GM19395 (cell line): ENCODE data around the gene FYN.

ENCODE experiments used
- ATAC-seq: cut with Tn5 transposase; IDR thresholded peaks from one replicate; pipeline ENCODE4 v1.9.1; 2021; ENCODE audit warnings: mild to moderate bottlenecking, moderate library complexity; ENCODE audit not compliant: unreplicated experiment

FYN gene

DNA sequence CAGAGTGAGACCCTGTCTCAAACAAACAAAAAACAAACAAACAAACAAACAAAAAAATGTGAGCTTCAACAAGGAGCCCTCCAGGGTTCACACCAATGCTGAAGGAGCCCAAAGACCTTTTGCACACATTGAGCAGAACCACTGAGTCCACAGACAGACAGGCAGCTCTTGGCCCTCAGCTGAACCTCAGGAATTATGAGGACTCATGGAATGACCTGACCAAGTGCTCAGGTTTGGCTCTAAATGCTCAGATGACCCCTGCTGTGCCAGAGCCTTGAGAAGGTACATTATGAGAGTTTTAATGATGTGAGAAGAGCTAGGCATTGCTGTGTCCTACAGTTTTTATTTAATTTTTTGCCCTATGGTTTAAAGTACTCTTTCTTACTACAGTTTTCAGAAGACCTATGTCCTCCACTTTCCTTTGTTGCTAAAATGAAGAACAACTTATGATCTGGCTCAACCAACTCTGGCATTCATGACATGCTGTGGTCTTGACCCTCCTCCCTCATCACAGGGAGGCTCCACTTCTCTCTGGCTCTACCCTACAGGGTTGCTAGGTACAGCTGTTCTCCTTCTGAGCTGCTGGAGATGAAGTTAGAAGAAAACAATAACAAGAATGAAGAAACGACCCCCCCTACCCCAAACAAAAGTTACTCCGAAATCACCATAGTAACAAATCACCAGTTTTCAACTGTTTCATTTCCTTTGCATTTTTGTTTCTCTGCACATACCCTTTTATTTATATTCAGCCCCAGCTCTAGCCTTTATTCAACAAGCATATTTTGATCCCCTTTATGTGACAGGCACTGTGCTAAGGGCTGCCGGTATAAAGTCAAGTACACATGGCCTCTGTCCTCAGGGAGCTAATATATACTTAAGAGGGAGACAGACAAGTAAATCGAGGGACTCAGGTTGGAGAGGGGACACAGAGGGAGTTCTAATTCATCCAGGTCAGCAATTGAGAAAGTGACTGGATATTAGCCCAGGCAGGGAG, 138.9 kb downstream of the FYN start:
- no peak for ATAC-seq

DNA sequence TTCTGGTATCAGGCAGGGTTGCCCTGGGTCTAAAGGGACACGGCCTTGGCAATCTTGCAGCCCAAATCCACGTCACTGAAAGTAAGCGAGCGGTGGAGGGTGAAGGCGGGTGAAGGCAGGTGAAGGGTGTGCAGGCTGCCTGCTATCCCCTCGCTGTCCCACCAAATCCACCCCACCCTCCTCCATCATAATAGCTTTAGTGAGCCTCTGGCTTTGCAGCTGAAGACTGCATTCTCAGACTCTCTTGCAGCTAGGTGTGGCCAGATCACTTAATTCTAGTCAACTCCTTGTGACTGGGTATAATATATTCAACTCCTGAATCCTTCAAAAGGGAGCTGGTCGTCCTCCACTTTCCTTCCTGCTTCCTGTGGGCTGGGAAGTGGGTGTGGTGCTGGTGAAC, 140.9 kb downstream of the FYN start:
- no peak for ATAC-seq

DNA sequence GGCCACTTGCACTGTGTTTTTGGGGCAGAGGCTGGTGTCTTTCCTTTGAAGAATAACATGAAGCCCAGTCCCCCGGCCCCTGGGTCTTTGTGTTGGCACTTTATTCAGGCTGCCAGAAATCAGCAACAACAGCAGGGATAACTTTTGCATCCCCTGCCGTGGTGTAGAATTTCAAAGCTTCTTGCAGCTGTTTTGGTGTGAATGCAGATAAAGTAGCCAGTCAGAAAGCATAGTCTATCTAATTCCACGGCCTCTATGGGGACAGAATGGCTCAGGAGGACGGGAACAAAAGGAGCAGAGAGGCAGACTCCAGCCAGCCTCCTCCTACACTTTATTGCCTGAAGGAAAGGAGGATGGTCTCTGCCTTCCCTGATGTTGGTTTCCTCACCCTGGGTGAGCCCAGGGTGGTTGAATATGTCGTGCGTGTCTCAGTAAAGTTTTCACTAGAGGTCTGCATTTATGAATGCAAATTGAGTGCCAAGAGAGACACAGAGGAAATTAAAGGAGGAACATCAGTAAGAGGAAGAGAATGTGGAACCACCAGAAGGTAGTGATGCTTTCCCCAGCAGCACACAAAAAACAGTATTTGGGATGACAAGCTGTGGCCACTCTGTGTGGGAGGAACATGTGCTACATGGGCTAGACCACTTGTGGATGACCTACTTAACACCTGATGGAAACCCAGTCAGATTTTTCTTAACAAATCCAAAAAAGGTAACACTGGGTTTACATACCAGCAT, 141.6 kb downstream of the FYN start:
- ATAC-seq: no peak

DNA sequence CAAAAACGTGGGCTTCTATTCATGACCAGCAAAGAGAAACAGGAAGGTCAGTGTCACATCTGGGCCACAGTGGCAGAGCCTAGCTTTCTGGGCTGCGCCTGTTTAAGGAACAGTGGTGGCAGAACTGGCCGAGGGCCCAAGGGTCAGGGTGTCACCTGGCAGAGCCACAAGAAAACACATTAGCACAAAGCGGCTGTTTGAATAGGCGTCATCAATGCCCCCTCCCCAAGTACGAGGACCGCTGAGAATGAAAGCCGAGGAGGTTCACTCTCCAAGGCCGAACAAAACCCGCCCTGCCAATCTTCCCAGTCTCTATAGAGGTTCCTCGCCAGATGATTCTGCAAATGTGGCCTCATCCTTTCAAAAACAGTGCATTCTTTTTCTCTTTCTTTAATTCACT, 142.4 kb downstream of the FYN start:
- ATAC-seq: no peak

DNA sequence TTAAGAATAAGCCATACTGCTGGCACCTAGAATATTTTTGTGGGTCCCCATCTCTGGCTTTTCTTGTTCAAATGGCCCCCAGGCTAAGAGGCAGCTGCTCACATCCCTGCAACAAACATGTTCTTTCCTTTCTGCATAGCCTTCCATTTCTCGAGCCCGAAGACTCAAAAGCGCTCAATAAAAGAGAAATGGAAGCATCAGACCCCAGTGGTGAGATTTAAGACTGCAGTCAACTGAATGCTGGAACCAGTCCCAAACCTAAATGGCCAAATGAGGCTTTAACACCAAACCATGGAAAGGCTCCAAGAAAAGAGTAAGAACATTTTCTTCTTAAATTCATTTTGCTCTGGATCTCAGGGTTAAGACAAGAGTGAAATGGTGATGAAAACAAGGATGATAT, 145.4 kb downstream of the FYN start:
- no peak for ATAC-seq

DNA sequence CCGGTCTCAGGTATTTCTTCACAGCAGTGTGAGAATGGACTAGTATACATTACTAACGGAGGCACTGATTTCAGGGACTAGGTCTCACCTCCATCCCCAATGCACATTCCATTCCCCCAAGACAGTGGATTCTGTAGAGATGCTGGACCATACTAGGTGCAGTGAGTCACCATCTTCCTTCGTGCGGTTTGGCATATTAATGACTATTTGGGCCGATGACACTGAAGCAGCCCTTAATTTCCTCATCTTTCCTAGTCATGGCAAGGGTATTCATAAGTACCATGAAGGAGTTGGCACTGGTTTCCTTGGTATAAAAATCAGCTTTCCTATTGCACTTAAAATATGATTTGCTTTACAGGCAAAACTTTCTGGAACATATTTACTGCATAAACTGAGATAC, 146.2 kb downstream of the FYN start:
- ATAC-seq: no peak

DNA sequence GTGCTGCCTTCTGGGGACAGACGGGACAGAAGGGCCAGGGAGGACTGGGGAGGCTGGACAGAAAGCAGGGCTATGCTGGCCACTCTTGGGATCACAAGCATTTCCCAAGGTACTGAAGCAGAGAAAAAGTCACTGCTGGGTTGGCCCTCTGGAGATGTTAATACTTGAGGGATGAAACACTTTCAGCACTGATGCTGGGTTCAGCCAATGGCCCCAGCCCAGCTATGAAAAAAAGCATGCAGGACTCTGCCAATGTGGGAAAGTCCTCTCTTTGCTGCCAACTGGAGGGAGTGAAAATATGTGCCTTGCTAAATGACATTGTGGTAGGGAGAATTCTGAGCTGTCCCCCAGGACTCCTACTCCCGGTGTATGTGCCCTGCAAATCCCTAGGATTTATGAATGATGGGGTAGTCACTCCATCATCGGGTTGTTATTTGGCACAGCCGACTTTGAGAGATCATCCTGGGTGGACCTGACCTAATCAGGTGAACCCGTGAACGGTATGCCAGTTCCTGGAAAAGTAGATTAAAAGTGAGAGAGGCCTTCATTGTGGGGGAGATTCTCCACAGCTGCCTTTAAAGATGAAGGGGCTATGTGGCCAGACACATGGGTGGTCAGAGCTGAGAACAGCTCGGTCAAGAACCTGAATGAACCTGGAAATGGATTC, 147.7 kb downstream of the FYN start:
- ATAC-seq: no peak

DNA sequence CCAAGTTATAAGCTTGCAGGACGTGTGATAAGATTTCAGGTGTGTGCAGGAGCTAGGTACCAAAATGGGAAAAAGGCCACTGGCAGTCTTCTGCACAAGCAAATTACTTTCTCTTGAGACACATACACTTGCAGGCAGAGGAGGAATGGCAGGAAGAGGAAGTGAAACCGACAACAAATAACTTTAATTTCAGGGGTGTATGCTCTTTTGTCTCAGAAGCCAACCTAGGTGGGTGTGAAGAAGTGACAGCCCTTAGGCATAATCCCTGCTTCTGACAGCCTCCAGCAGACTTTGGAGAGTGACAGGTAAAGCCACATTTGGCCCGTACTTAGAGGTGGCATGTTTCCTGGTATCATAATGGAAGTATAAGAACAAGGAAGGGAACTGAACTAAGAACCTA, 148.7 kb downstream of the FYN start:
- ATAC-seq: peak; percentile 100

DNA sequence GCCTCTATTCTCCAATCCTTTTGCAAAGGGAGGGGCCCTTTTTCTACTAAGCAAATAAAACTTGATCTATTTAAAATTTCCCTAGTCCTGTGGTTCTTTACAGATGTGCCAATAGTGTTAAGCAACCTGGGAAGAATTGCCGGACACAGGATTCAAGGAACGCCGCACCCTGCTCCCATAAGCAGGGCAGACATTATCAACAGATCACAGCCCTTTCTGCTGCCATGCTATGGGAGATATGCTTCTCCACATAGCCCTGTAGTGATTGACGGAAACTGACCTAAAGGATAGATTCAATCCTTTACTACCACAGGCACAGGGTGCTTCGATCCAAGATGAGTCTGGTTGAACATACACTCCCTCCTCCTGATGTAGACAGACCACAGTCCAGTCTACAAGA, 149.2 kb downstream of the FYN start:
- ATAC-seq: peak; percentile 35

DNA sequence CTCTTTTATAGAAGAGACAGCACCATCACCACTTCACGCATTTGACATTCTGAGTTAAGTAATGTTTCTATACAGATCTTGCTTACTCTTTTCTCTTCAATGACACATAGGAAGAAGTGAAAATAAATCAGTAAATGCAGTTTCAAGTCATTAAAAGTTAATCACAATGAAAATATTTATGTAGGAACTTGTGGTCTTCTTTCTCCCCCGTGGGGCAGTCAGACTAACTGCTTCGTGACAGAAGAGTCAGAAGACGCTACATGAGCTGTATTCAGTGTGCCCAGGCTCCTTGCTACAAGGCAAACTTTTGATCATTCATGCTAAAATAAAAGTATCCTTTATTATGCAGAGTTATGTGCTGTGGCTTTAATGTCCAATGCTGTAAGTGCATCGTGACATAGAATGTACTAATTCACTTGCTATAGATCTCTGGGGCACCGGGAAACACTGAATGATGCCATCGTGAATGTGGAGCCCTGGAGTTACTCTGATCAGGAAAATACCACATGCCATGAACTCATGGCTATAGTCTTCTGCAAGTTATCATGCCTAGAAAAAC, 149.8 kb downstream of the FYN start:
- no peak for ATAC-seq

DNA sequence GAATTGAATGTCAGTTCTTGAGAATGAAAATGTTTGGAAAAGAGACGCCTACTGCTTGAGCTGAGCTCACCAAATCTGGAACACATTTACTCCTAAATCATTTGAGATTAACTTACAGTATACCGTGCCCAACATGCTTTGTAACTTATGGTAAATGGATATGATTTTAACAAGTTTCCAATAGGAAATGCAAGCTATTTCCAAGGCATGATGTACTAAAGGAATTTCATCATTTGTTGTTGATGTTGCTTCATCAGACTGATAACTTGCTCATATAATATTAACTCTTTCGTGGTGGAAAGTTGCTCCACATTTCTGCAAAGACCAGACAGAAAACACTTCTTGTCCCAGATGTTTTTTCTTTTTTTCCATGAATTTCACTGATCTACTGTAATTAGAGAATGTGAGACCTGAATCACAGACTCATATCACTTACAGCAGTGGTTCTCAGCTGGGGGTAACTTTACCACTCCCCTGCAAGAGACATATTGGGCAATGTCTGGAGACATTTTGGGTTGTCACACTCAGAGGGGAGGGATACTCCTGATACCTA, 151.0 kb downstream of the FYN start:
- no peak for ATAC-seq

DNA sequence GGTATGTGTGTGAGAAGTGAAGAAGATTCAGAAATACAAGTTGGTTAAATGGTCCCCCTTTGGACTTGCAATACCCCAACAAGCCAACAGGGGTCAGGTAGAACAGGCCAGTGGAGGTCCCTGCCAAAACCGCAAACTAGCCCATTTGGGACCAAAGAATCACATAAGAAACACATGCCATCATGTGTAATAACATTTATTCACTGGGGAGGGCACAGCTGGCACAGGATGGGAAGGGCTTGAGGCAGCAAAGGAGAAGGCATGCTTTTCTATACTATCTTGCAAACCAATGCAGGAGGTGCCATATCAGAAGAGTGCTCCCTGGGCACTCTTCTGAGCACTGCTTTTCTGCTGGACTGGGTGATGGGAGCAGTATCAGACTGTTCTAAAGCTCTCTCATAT, 151.5 kb downstream of the FYN start:
- ATAC-seq: no peak

DNA sequence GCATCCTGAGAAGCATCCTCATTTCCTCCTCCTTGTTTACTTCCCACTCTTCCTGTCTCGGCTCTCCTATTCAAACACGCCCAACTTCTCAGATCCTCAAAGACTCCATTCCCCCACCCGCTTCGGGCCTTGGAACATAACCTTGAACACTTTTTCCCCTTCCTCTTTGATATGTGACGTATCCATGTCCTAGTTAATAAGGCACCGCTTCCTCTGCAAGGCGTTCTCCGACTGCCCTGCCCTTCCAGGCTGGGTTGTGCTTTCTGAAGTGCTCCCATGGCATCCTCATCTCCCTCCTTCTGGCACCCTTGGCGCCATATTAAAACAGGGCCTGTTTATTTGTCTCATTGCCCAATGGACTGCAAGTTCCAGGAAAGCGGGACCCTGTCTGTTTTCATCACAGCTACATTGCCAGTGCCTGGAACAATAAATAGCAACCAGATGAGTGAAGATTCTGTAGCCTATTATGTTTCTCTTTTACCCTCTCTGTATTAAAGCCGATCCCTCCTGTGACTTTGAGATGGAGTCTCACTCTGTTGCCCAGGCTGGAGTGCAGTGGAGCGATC, 152.2 kb downstream of the FYN start:
- ATAC-seq: no peak

DNA sequence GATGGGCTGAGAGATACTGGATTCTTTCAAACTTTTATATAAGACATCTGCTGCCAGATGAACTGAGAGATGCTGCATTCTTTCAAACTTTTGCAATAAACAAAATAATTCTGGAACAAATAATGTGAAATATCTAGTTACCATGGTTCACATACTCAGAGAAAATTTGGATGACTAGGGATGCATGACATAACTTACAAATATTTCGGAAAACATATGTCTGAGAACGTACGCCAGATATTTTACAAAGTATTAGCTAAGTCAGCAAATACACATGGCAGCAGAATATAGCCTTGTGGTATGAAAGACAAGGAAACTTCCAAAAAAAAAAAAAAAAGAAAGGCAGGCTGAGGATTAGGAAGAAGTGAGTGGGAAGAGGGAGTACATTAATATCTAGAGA, 154.3 kb downstream of the FYN start:
- no peak for ATAC-seq

DNA sequence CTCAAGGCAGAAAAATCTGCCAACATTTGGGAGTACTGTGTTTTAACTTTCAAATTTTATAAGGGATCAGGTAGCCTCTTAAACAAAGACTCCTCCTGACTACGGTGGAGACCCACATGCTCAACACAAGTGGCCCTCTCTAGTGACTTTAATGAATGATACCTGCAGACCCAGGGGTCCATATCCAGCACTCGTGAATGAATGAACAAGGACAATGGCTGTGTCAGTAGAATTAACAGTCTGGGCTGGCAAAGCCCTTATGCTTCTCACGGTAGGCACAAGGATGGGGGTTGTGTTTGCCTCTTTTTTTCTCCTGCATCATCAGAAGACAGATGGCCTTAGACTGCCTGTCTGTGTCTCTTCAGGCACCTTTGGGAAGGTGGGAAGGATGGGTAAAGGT, 154.9 kb downstream of the FYN start:
- ATAC-seq: no peak

DNA sequence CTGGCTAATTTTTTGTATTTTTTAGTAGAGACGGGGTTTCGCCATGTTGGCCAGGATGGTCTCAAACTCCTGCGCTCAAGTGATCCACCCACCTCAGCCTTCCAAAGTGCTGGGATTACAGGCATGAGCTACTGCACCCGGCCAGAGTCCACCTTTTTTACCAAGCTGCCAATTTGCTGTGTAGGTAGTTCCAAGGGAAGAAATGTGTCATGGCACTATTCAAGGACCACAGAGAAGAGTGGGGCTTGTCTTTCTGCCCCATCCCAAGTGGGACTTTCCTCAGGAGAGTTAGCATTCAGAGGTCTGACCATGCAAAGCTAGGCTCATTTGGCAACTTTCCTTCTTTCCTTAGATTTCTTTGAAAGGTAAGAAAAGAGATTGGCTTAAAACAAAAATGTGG, 155.6 kb downstream of the FYN start:
- no peak for ATAC-seq

DNA sequence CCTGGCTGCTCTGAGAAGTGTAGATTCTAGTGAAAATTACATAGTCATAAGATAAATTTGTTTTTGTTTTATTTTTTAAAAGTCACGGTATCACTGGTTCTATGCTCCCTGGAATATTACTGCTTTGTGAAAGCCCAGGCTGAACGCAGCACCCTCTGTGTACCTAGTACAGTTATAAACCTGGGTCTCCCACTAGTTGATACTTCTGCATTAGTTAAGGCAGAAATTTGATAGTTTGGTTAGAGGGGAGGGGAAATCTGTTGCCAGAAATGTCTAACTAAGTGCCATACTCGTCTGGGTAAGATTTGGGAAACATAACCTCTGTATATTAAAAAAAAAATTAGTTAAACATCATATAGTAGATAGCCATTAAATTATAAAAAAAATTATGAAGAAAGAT, 156.9 kb downstream of the FYN start:
- ATAC-seq: no peak

DNA sequence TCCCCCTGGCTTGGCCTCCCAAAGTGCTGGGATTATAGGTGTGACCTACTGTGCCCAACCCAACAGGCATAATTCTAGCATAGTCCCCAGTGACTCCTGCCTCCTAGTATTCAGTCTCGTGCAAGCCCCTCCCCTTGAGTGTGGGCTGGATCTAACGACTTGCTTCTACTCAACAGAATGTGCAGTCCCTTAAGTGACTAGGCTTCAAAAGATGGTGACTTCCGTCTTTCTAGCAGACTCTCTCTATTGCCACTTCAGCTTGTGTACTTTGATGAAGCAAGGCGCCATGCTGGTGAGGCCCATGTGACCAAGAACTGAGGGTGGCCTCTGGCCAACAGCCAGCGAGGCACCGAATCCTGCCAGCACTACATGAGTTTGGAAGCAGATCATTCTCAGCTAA, 157.9 kb downstream of the FYN start:
- no peak for ATAC-seq

DNA sequence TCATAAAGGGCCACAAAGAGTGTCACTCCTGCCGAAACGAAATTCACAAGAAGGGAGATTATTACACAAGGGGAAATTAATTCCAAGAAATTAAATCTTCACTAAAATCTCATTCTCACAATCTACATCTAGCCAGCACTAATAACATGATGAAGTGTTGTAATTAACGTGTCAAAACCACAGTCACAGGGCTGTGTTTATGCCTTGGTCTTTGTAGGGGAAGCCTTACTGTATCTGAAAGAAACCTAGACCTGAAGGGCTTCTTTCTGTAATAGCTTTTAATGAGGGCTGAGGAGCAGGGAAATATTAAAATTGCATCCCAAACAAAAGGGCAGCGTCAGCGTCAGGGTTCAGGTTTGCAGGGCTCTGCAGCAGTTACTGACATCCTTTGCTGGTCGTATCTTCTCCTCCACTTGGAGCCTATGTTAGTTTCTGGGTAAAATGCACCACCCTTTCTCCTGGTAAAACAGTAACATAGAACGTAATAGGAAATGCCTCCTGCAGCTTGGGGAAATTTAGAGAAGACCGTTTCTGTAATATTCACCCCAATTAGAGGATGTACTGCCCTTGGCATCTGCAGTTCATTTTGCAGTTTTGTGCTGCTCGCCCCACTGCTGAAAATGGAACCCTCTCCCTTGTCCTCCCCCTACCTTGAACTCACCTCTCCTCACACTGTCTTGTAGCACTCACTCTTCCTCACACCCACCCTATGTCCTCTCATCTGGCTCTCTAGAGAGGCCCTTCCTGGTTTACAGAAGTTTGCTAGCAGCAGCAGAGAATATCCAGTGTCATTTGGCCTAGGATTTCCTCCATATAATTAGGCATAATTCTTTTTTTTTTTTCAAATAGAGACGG, 158.6 kb downstream of the FYN start:
- no peak for ATAC-seq

DNA sequence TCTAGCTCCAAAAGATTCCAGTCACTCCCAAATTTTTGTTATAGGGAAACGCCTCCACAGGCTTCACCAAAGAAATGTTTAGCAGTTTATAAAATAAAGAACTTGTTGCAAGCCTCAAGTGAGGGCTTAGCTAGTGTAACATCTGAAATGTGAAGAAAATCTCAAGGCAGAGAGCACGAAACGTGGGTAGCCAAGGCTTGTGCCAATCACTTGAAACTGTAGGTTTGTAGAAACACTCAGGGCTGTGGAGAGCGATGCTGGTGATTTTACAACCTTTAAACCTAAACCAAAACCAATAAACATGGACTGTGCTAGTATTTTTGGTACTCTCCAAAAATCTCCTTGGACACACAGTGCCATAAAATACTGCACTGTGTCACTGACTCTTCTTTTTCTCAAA, 159.4 kb downstream of the FYN start:
- no peak for ATAC-seq
